WTC11 (cell line): ENCODE measurements around the gene WSB2. TPM values are rescaled to one million over a fixed set of nuclear protein-coding genes. Genes with fewer than 3 reads are reported as not detected.

Experiments
- ATAC-seq: fragments of 200-7000 bp; cut with Tn5 transposase; 2 replicates; pipeline ENCODE4 v1.10.0; 2021; ENCODE audit warnings: mild to moderate bottlenecking, moderate library complexity
- CTCF ChIA-PET: fragments of 300-600 bp; sonication (Branson Sonifier 250); formaldehyde crosslinking; loops from one replicate; lab custom pipeline; 2021; ENCODE audit warnings: antibody characterized with exemption; lab: Charles Lee
- POLR2A ChIA-PET: fragments of 350-600 bp; sonication (Branson Sonifier 250); formaldehyde crosslinking; loops from one replicate; lab custom pipeline; 2021; ENCODE audit warnings: antibody characterized with exemption; lab: Charles Lee
- DNase-seq: peaks from one replicate; pipeline ENCODE4 v3.0.0; 2021; ENCODE audit warnings: low spot score
- H3K27ac Mint-ChIP-seq: 2 replicates; pipeline ENCODE4 v1.8.0; 2021; ENCODE audit warnings: mixed read lengths
- H3K27me3 Mint-ChIP-seq: 2 replicates; pipeline ENCODE4 v1.8.0; 2021; ENCODE audit warnings: low read depth, mild to moderate bottlenecking, moderate library complexity, mixed read lengths
- H3K36me3 Mint-ChIP-seq: 2 replicates; pipeline ENCODE4 v1.8.0; 2021; ENCODE audit warnings: mixed read lengths
- H3K4me1 Mint-ChIP-seq: 2 replicates; pipeline ENCODE4 v1.8.0; 2022; ENCODE audit warnings: mixed read lengths
- H3K4me3 Mint-ChIP-seq: 2 replicates; pipeline ENCODE4 v1.8.0; 2021; ENCODE audit warnings: mild to moderate bottlenecking, moderate library complexity, mixed read lengths
- H3K9me3 Mint-ChIP-seq: 2 replicates; pipeline ENCODE4 v1.8.0; 2021; ENCODE audit warnings: mixed read lengths
- ATF2 ChIP-seq: sonication (generic); formaldehyde crosslinking; IDR thresholded peaks from 2 replicates; pipeline ENCODE4 v1.8.1; 2022; ENCODE audit warnings: low read depth, missing genetic modification reagents, borderline replicate concordance
- E2F4 ChIP-seq: sonication (generic); formaldehyde crosslinking; IDR thresholded peaks from 2 replicates; pipeline ENCODE4 v1.8.1; 2022; ENCODE audit warnings: low read depth, mild to moderate bottlenecking, moderate library complexity, missing genetic modification reagents, borderline replicate concordance
- IRF2 ChIP-seq: sonication (generic); formaldehyde crosslinking; IDR thresholded peaks from 2 replicates; pipeline ENCODE4 v1.8.0; 2022; ENCODE audit warnings: low read depth, missing genetic modification reagents, borderline replicate concordance
- KAT7 ChIP-seq: sonication (generic); formaldehyde crosslinking; IDR thresholded peaks from 2 replicates; pipeline ENCODE4 v1.8.1; 2023; ENCODE audit warnings: missing genetic modification reagents, mild to moderate bottlenecking, borderline replicate concordance
- MAX ChIP-seq: sonication (generic); formaldehyde crosslinking; IDR thresholded peaks from 2 replicates; pipeline ENCODE4 v1.8.0; 2022; ENCODE audit warnings: mild to moderate bottlenecking, missing genetic modification reagents
- NR2C2 ChIP-seq: sonication (generic); formaldehyde crosslinking; IDR thresholded peaks from 2 replicates; pipeline ENCODE4 v1.8.0; 2022; ENCODE audit warnings: mild to moderate bottlenecking, missing genetic modification reagents
- STAT6 ChIP-seq: sonication (generic); formaldehyde crosslinking; conservative IDR thresholded peaks from 2 replicates; pipeline ENCODE4 v1.8.1; 2023; ENCODE audit warnings: mild to moderate bottlenecking, low read depth, missing genetic modification reagents, moderate library complexity
- USF2 ChIP-seq: sonication (generic); formaldehyde crosslinking; IDR thresholded peaks from 2 replicates; pipeline ENCODE4 v1.8.1; 2023; ENCODE audit warnings: mild to moderate bottlenecking, missing genetic modification reagents, moderate library complexity
- ZNF263 ChIP-seq: sonication (generic); formaldehyde crosslinking; IDR thresholded peaks from 2 replicates; pipeline ENCODE4 v1.8.1; 2022; ENCODE audit warnings: low read depth, mild to moderate bottlenecking, moderate library complexity, missing genetic modification reagents
- total RNA-seq: library from RNA; stranded (reverse); gene quantifications from 3 replicates; pipeline ENCODE4 v1.2.3, GENCODE V29; 2021
- TF ChIP-seq, protein P1 (sequence below): sonication (generic); formaldehyde crosslinking; IDR thresholded peaks from 2 replicates; pipeline ENCODE4 v1.8.0; 2022; ENCODE audit warnings: mild to moderate bottlenecking, missing genetic modification reagents
- TF ChIP-seq, protein P2 (sequence below): fragments of 200-600 bp; IDR thresholded peaks from 2 replicates; pipeline ENCODE4 v1.8.0; 2022; ENCODE audit warnings: antibody characterized with exemption

WSB2 gene
- total RNA-seq, 1 experiment from 2014 or later = 74.2 TPM

GRCh38 chr12:118015944-118016343, 45.0 kb downstream of the WSB2 start (continued):
- no peak for TF ChIP-seq ATF2 (CRISPR knock-in tag)
- TF ChIP-seq KAT7 (CRISPR knock-in tag) = no peak
- TF ChIP-seq E2F4 = no peak
- TF ChIP-seq, protein P1, sequence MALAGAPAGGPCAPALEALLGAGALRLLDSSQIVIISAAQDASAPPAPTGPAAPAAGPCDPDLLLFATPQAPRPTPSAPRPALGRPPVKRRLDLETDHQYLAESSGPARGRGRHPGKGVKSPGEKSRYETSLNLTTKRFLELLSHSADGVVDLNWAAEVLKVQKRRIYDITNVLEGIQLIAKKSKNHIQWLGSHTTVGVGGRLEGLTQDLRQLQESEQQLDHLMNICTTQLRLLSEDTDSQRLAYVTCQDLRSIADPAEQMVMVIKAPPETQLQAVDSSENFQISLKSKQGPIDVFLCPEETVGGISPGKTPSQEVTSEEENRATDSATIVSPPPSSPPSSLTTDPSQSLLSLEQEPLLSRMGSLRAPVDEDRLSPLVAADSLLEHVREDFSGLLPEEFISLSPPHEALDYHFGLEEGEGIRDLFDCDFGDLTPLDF = no peak
- TF ChIP-seq USF2 (CRISPR knock-in tag) = no peak
- TF ChIP-seq MAX (CRISPR knock-in tag) = no peak

DNA sequence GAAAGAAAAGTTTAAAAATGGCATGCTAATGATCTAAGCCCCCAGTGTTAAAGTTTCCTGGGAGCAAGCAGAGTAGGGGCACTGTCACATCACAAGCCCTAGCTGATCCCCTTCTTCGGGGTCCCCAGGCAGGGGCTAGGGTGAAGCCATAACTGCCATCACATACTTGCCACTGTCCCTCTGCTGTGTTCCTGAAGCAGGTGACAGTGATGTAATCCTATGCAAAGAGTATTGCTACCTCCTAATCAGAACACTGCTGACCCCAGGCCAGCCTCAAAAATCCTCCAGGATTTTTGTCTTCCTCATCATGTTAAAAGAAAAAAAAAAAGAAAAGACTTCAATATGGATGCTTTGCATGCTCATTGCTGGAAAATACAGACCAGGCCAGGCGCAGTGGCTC, 45.7 kb downstream of the WSB2 start:
- H3K9me3 Mint-ChIP-seq = peaks cover 3% of the 10 kb centered on the region; the same call in 1 of the 2 replicates

More for the DNA sequence above, 45.7 kb downstream of the WSB2 start:
- Mint-ChIP-seq H3K4me3 (no peak overlapping the region; the same call in 1 of the 2 replicates), H3K27me3 (no peaks in the 10 kb centered on the region; the same call in none of the 2 replicates), H3K27ac (no peak overlapping the region), H3K4me1 (peaks cover 18% of the 10 kb centered on the region)
- POLR2A ChIA-PET = no interaction called here
- no peak for DNase-seq
- TF ChIP-seq, protein P2, sequence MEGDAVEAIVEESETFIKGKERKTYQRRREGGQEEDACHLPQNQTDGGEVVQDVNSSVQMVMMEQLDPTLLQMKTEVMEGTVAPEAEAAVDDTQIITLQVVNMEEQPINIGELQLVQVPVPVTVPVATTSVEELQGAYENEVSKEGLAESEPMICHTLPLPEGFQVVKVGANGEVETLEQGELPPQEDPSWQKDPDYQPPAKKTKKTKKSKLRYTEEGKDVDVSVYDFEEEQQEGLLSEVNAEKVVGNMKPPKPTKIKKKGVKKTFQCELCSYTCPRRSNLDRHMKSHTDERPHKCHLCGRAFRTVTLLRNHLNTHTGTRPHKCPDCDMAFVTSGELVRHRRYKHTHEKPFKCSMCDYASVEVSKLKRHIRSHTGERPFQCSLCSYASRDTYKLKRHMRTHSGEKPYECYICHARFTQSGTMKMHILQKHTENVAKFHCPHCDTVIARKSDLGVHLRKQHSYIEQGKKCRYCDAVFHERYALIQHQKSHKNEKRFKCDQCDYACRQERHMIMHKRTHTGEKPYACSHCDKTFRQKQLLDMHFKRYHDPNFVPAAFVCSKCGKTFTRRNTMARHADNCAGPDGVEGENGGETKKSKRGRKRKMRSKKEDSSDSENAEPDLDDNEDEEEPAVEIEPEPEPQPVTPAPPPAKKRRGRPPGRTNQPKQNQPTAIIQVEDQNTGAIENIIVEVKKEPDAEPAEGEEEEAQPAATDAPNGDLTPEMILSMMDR = no peak
- no peak for TF ChIP-seq ZNF263 (CRISPR knock-in tag)
- TF ChIP-seq NR2C2 (CRISPR knock-in tag) = no peak
- no peak for TF ChIP-seq STAT6
- no peak for TF ChIP-seq IRF2 (CRISPR knock-in tag)
- TF ChIP-seq, all 79 proteins: peak for 0
- H3K36me3 Mint-ChIP-seq = peaks cover 20% of the 10 kb centered on the region
- no peak for ATAC-seq
- CTCF ChIA-PET = no interaction called here
